ENCODE results near the gene HBG2.
"Not testable (repeated sequence)": the region's sequence is repeated elsewhere in the genome, so short reads cannot be mapped to it uniquely, and the experiment has no call there.

HBG2 gene

GRCh38 chr11:5272395-5273017, 17.9 kb upstream of the HBG2 start:
- TF ChIP-seq GATA3 (IDR thresholded peaks at IDR 0.05; ENCODE audit: low read depth, low read length) (no peak), GATA2 (IDR thresholded peaks at IDR 0.05; ENCODE audit: low read depth, low read length) (no peak)

GRCh38 chr11:5269715-5270147, 15.2 kb upstream of the HBG2 start, which contains the start of gene HBE1:
TSS of gene HBE1 (minus strand) at chr11:5269945. CDS start at chr11:5269890, 55 bp downstream.
- TF ChIP-seq GATA3 (IDR thresholded peaks at IDR 0.05; ENCODE audit: low read depth, low read length): no peak
- no peak for TF ChIP-seq GATA2 (IDR thresholded peaks at IDR 0.05; ENCODE audit: low read depth, low read length)

- TF ChIP-seq GATA2 (IDR thresholded peaks at IDR 0.05; ENCODE audit: low read depth, low read length) (no peak), GATA3 (IDR thresholded peaks at IDR 0.05; ENCODE audit: low read depth, low read length) (no peak)
These were observed 12.5 kb upstream of the HBG2 start for GRCh38 chr11:5267033-5267563.

GRCh38 chr11:5266609-5267008, 12.0 kb upstream of the HBG2 start:
- TF ChIP-seq GATA3 (IDR thresholded peaks at IDR 0.05; ENCODE audit: low read depth, low read length) (no peak), GATA2 (IDR thresholded peaks at IDR 0.05; ENCODE audit: low read depth, low read length) (no peak)

GRCh38 chr11:5265832-5266231, 11.3 kb upstream of the HBG2 start:
- TF ChIP-seq GATA2 (IDR thresholded peaks at IDR 0.05; ENCODE audit: low read depth, low read length): no peak
- no peak for TF ChIP-seq GATA3 (IDR thresholded peaks at IDR 0.05; ENCODE audit: low read depth, low read length)

GRCh38 chr11:5258543-5259262, 4.1 kb upstream of the HBG2 start:
- TF ChIP-seq GATA3 (IDR thresholded peaks at IDR 0.05; ENCODE audit: low read depth, low read length) (no peak), GATA2 (IDR thresholded peaks at IDR 0.05; ENCODE audit: low read depth, low read length) (no peak)

GRCh38 chr11:5257296-5257695, 2.7 kb upstream of the HBG2 start:
- TF ChIP-seq GATA3 (IDR thresholded peaks at IDR 0.05; ENCODE audit: low read depth, low read length) (no peak), GATA2 (IDR thresholded peaks at IDR 0.05; ENCODE audit: low read depth, low read length) (no peak)

GRCh38 chr11:5252919-5253265, 1.7 kb downstream of the HBG2 start:
- TF ChIP-seq GATA2 (IDR thresholded peaks at IDR 0.05; ENCODE audit: low read depth, low read length) (no peak), GATA3 (IDR thresholded peaks at IDR 0.05; ENCODE audit: low read depth, low read length) (no peak)

- TF ChIP-seq GATA2 (IDR thresholded peaks at IDR 0.05; ENCODE audit: low read depth, low read length) (no peak), GATA3 (IDR thresholded peaks at IDR 0.05; ENCODE audit: low read depth, low read length) (no peak)
These were observed 2.2 kb downstream of the HBG2 start for GRCh38 chr11:5252192-5252918.

GRCh38 chr11:5251746-5252145, 2.8 kb downstream of the HBG2 start:
- no peak for TF ChIP-seq GATA3 (IDR thresholded peaks at IDR 0.05; ENCODE audit: low read depth, low read length)
- TF ChIP-seq GATA2 (IDR thresholded peaks at IDR 0.05; ENCODE audit: low read depth, low read length): no peak

GRCh38 chr11:5250543-5251204, 3.9 kb downstream of the HBG2 start:
- TF ChIP-seq GATA2 (IDR thresholded peaks at IDR 0.05; ENCODE audit: low read depth, low read length): no peak
- TF ChIP-seq GATA3 (IDR thresholded peaks at IDR 0.05; ENCODE audit: low read depth, low read length): no peak

GRCh38 chr11:5249807-5250396, 4.7 kb downstream of the HBG2 start, which contains the start of gene HBG1:
TSS of gene HBG1 (minus strand) at chr11:5249857. CDS start at chr11:5249804, 53 bp downstream.
- not testable (repeated sequence) for TF ChIP-seq GATA3, GATA2 (IDR thresholded peaks at IDR 0.05; ENCODE audit: low read depth, low read length)

GRCh38 chr11:5247472-5248192, 6.9 kb downstream of the HBG2 start:
- TF ChIP-seq GATA2 (IDR thresholded peaks at IDR 0.05; ENCODE audit: low read depth, low read length): no peak
- TF ChIP-seq GATA3 (IDR thresholded peaks at IDR 0.05; ENCODE audit: low read depth, low read length): no peak
